ENCODE results near the gene LRP8.

The LRP8 gene

GRCh38 chr1:53328009-53328461, at the start of gene LRP8:
TSS of gene LRP8 (minus strand) at chr1:53328070. CDS start at chr1:53327912, 158 bp downstream.
- no peak for DNase-seq (ENCODE audit: low spot score)

GRCh38 chr1:53377438-53377841, 49.6 kb upstream of the LRP8 start:
- no peak for DNase-seq (ENCODE audit: low spot score)

GRCh38 chr1:53376742-53377437, 49.0 kb upstream of the LRP8 start:
- no peak for DNase-seq (ENCODE audit: low spot score)

GRCh38 chr1:53376041-53376461, 48.2 kb upstream of the LRP8 start:
- no peak for DNase-seq (ENCODE audit: low spot score)

- no peak for DNase-seq (ENCODE audit: low spot score)
These were observed 47.6 kb upstream of the LRP8 start for GRCh38 chr1:53375440-53375839.

- DNase-seq (ENCODE audit: low spot score) = no peak
These were observed 45.4 kb upstream of the LRP8 start for GRCh38 chr1:53373246-53373645.

- no peak for DNase-seq (ENCODE audit: low spot score)
These were observed 44.7 kb upstream of the LRP8 start for GRCh38 chr1:53372501-53372951.

GRCh38 chr1:53371851-53372250, 44.0 kb upstream of the LRP8 start:
- DNase-seq (ENCODE audit: low spot score) = no peak

GRCh38 chr1:53371121-53371666, 43.3 kb upstream of the LRP8 start:
- DNase-seq (ENCODE audit: low spot score) = no peak

GRCh38 chr1:53370369-53370961, 42.6 kb upstream of the LRP8 start:
- DNase-seq (ENCODE audit: low spot score) = no peak

GRCh38 chr1:53369761-53370160, 41.9 kb upstream of the LRP8 start:
- no peak for DNase-seq (ENCODE audit: low spot score)

- no peak for DNase-seq (ENCODE audit: low spot score)
These were observed 41.3 kb upstream of the LRP8 start for GRCh38 chr1:53369034-53369750.

GRCh38 chr1:53368314-53369033, 40.6 kb upstream of the LRP8 start:
- DNase-seq (ENCODE audit: low spot score) = no peak

GRCh38 chr1:53367503-53368313, 39.8 kb upstream of the LRP8 start:
- DNase-seq (ENCODE audit: low spot score) = peak; percentile 54

- no peak for DNase-seq (ENCODE audit: low spot score)
These were observed 39.1 kb upstream of the LRP8 start for GRCh38 chr1:53366901-53367502.

GRCh38 chr1:53365437-53366063, 37.7 kb upstream of the LRP8 start:
- DNase-seq (ENCODE audit: low spot score) = no peak

GRCh38 chr1:53362851-53363642, 35.2 kb upstream of the LRP8 start:
- DNase-seq (ENCODE audit: low spot score) = no peak

- no peak for DNase-seq (ENCODE audit: low spot score)
These were observed 34.4 kb upstream of the LRP8 start for GRCh38 chr1:53362270-53362669.

- no peak for DNase-seq (ENCODE audit: low spot score)
These were observed 33.7 kb upstream of the LRP8 start for GRCh38 chr1:53361541-53361961.

GRCh38 chr1:53359934-53360276, 32.0 kb upstream of the LRP8 start:
- DNase-seq (ENCODE audit: low spot score) = no peak
